MCF 10A (cell line): ENCODE results near the gene FLT1. TPM values are rescaled to one million over a fixed set of nuclear protein-coding genes. Genes with fewer than 3 reads are reported as not detected.

Experiments used
- BruUV-seq: library from RNA; stranded (reverse); fragments of 400-500 nt; replicated peaks from 2 replicates; lab custom pipeline; 2021; lab: Mats Ljungman, UMichigan
- CTCF ChIA-PET: fragments of 300-600 bp; sonication (Branson Sonifier 250); formaldehyde crosslinking; extraction: SDS; loops from one replicate; lab custom pipeline; 2021; ENCODE audit warnings: antibody characterized with exemption, inconsistent platforms; lab: Yijun Ruan, JAX
- POLR2A ChIA-PET: fragments of 300-600, 350-650 bp; sonication (Branson Sonifier 250); formaldehyde crosslinking; extraction: SDS; loops from one replicate; lab custom pipeline; 2020; ENCODE audit warnings: antibody characterized with exemption, inconsistent platforms; lab: Yijun Ruan, JAX
- DNase-seq: peaks from one replicate; pipeline ENCODE4 v3.0.0-alpha.2; 2018; ENCODE audit not compliant: unreplicated experiment
- H3K27ac Mint-ChIP-seq: one replicate; pipeline ENCODE4 v1.8.0; 2022; ENCODE audit warnings: mild to moderate bottlenecking, low read depth, mixed read lengths; ENCODE audit not compliant: unreplicated experiment
- H3K27me3 Mint-ChIP-seq: one replicate; pipeline ENCODE4 v1.8.0; 2022; ENCODE audit warnings: mixed read lengths; ENCODE audit not compliant: insufficient read depth, unreplicated experiment
- H3K36me3 Mint-ChIP-seq: one replicate; pipeline ENCODE4 v1.8.0; 2022; ENCODE audit warnings: mild to moderate bottlenecking, moderate library complexity, mixed read lengths; ENCODE audit not compliant: insufficient read depth, unreplicated experiment
- H3K4me1 Mint-ChIP-seq: one replicate; pipeline ENCODE4 v1.8.0; 2022; ENCODE audit warnings: mixed read lengths; ENCODE audit not compliant: insufficient read depth, unreplicated experiment
- H3K4me3 Mint-ChIP-seq: one replicate; pipeline ENCODE4 v1.8.0; 2022; ENCODE audit warnings: mild to moderate bottlenecking, moderate library complexity, mixed read lengths; ENCODE audit not compliant: unreplicated experiment
- H3K9me3 Mint-ChIP-seq: one replicate; pipeline ENCODE4 v1.8.0; 2022; ENCODE audit warnings: mixed read lengths; ENCODE audit not compliant: unreplicated experiment
- intact Hi-C: fragments of 100-400 bp; cut with micrococcal nuclease; formaldehyde crosslinking; loops from 2 replicates; pipeline ENCODE4 v1.14.1; 2022
- total RNA-seq: library from RNA; stranded (reverse); gene quantifications from 2 replicates; pipeline ENCODE4 v1.2.3, GENCODE V29; 2022
- TF ChIP-seq, protein P1 (sequence below): fragments of 200-600 bp; IDR thresholded peaks from one replicate; pipeline ENCODE4 v1.8.0; 2022; ENCODE audit warnings: antibody characterized with exemption, mild to moderate bottlenecking; ENCODE audit not compliant: unreplicated experiment

The FLT1 gene
- total RNA-seq, 1 experiment from 2014 or later: not detected

DNA sequence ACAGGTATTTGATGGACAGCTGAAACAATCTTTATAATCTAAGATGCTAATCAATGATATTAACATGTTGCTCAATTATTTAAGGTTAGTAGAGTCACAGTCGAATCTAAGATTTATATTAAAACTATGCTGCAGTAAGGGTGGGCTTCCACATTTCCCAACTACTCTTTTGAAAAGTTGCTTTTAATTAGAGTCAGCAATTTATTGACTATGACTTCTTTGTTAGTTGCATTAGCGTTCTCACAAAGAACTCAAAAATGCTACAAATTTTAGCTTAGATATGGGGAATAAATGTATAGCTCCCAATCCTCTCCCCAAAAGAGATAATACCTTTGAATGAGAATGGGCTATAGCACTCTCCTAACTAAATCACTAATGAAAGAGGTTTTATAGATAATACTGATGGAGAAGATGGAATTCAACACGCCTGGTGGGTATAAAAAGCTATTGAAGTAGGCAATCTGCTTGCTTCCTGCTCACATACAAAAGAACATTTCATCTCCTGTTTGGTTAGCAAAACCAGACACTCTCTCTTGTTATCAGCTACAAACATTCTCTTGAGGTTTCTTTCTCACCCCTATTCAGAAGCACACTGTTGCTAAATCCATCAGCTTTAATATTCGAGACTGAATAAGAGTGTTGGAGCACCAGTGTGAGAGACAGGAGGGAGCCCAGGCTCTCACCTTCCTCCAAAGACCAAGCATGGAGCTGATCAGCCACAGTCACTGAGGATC, 2.4 kb upstream of the FLT1 start:
- CTCF ChIA-PET: interaction anchor here (0.5 kb wide), 2 partner anchors 175 to 781 kb away, joined by 3 to 4 read pairs; no protein-coding TSS in a partner anchor

DNA sequence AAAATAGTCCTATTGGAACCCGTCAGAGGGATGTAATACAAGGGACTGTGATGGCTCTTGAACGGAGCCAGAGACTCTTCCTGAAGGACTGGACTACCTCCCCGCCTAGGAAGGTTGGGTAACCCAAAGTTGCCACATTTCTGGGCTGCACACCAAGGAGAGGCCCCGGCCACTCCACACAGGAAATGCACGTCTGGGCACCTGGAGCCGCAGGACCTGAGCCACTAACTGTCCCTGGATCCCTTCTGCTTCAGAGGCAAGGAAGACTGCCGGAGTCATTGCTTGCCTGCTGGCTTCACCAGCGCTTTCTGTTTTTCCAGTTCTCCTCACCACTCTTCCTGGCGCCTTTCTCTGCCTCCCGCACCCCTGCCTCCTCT, 1.2 kb upstream of the FLT1 start:
- H3K4me1 Mint-ChIP-seq: no peaks in the 10 kb centered on the region
- CTCF ChIA-PET: no interaction called here
- peaks cover 40% of the 10 kb centered on the region for H3K27me3 Mint-ChIP-seq
- POLR2A ChIA-PET: no interaction called here
- DNase-seq: peak; percentile 30
- intact Hi-C loops: no loop called here
- no TSS peak for BruUV-seq
- H3K27ac Mint-ChIP-seq: no peak overlapping the region
- H3K36me3 Mint-ChIP-seq: no peaks in the 10 kb centered on the region
- no peak overlapping the region for H3K4me3 Mint-ChIP-seq
- H3K9me3 Mint-ChIP-seq: no peaks in the 10 kb centered on the region
- TF ChIP-seq, protein P1, sequence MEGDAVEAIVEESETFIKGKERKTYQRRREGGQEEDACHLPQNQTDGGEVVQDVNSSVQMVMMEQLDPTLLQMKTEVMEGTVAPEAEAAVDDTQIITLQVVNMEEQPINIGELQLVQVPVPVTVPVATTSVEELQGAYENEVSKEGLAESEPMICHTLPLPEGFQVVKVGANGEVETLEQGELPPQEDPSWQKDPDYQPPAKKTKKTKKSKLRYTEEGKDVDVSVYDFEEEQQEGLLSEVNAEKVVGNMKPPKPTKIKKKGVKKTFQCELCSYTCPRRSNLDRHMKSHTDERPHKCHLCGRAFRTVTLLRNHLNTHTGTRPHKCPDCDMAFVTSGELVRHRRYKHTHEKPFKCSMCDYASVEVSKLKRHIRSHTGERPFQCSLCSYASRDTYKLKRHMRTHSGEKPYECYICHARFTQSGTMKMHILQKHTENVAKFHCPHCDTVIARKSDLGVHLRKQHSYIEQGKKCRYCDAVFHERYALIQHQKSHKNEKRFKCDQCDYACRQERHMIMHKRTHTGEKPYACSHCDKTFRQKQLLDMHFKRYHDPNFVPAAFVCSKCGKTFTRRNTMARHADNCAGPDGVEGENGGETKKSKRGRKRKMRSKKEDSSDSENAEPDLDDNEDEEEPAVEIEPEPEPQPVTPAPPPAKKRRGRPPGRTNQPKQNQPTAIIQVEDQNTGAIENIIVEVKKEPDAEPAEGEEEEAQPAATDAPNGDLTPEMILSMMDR: no peak

More for the DNA sequence above, 2.4 kb upstream of the FLT1 start:
- POLR2A ChIA-PET: no interaction called here
- Mint-ChIP-seq H3K4me3 (no peak overlapping the region), H3K9me3 (no peaks in the 10 kb centered on the region), H3K4me1 (no peaks in the 10 kb centered on the region), H3K36me3 (no peaks in the 10 kb centered on the region), H3K27me3 (peaks cover 30% of the 10 kb centered on the region), H3K27ac (no peak overlapping the region)
- TF ChIP-seq, protein P1: no peak
- BruUV-seq: no TSS peak
- DNase-seq: no peak
- intact Hi-C loops: no loop called here

DNA sequence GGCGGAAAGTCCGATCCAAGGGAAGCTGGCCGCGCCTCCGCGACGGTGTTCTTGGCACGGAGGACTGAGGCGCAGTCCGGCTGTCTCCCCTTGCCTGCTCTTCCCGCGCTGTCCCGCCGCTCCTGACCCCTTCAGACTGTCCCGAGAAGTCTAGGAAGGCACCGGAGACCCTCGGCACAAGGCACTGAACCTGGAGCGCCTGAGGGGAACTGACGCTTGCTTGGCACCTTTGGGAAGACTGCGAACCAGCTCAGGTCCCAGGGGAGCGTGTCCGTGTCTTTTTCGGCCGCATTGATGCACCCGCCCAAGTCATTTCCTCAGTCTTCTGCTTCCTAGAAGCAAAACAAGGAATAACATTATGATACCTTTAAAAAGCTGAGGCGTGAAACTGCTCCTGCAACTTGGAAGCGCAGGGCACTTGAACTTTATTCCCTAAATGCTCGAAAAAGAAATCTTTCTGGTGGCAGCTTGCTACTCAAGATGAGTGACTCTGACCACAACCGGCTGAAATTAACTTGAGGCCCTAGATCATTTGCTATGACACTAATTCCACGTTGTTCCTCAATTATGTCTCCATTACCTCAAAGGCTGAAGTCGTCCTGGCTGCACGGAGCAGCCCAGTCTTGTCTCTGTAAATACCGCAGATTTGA, 735 bp upstream of the FLT1 start:
- H3K4me1 Mint-ChIP-seq: no peaks in the 10 kb centered on the region

DNA sequence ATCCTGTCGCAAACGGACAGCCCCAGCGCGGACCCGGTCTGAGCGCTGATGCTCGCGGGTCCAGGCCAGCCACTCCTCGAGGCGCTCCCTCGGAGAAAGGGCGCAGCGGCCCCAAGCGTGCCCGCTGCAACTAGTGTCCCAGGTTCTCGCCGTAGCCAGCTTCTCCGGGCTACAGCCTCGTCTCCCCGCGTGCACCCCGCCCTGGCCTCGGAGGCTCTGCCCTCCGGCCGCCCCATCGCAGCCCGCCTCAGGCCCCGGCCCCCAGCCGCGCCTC, 487 bp downstream of the FLT1 start:
- POLR2A ChIA-PET: no interaction called here
- Mint-ChIP-seq H3K27me3 (peaks cover 58% of the 10 kb centered on the region), H3K4me1 (no peaks in the 10 kb centered on the region), H3K36me3 (no peaks in the 10 kb centered on the region), H3K9me3 (no peaks in the 10 kb centered on the region), H3K27ac (no peak overlapping the region), H3K4me3 (no peak overlapping the region)
- no peak for DNase-seq
- no TSS peak for BruUV-seq
- intact Hi-C loops: no loop called here
- CTCF ChIA-PET: no interaction called here
- TF ChIP-seq, protein P1: no peak

More for the DNA sequence above, 735 bp upstream of the FLT1 start:
- DNase-seq: no peak
- TF ChIP-seq, protein P1: no peak
- BruUV-seq: no TSS peak
- H3K9me3 Mint-ChIP-seq: no peaks in the 10 kb centered on the region
- POLR2A ChIA-PET: no interaction called here
- H3K27ac Mint-ChIP-seq: no peak overlapping the region
- H3K27me3 Mint-ChIP-seq: peaks cover 46% of the 10 kb centered on the region
- H3K36me3 Mint-ChIP-seq: no peaks in the 10 kb centered on the region
- intact Hi-C loops: no loop called here
- H3K4me3 Mint-ChIP-seq: no peak overlapping the region
- CTCF ChIA-PET: no interaction called here
